Fibroblast of skin of scalp (primary cell): ENCODE data around the gene CDH23.

Experiments used
- DNase-seq: peaks from one replicate; pipeline ENCODE4 v3.0.0-alpha.2; 2013

Gene CDH23

DNA sequence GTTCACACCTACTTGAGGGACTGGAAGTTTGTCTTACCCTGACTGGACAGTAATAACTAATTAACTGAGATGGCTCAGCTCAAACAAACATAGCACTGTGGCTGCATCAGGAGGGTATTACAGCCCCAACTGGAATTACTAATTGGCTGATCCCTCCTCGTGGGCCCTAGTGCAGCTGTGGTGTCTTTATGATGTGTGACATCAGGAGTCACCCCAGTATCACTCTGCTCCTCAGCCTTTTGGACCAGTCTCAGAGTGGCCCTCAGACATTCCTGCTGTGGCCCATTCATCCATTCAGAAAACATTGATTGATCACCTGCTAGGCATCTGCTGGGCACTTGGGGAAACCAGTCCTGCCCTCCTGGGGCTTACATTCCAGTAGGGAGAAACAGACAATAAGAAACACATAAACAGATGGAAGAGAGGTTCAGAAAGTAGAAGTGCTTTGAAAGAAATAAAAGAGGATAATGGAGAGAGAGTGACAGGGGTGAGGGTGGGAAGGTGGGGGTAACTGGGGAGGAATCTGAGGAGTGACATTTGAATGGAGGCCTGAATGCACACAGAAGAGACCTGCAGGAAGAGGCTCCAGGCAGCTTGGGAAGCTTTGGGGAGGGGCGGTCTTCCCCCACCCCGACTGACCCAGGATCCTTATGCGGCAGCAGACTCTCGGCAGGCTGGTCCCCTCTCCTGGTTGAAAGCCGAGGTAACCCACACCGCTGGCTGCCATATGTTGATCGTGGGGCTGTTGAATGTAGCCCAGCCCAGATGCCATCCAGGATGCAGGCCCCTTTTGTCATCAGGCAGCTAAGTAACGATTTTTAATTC, 209.7 kb downstream of the CDH23 start:
- no peak for DNase-seq

DNA sequence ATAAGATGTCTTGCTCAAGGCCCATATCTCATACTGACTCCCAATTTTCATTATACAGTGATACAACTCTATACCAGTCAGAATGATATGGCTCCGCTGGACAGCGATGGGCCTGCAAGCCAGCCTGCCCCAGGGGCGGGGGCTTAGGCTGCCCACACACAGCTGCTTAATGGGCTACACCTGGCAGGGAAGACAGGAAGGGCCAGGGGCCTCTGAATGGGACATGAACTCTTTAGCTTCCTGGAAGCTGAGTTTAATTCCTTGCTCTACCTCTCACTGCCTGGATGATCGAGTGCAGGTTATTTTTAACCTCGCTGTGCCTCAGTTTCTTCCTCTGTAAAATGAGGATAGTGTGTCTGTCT, 210.3 kb downstream of the CDH23 start:
- DNase-seq, result no peak

DNA sequence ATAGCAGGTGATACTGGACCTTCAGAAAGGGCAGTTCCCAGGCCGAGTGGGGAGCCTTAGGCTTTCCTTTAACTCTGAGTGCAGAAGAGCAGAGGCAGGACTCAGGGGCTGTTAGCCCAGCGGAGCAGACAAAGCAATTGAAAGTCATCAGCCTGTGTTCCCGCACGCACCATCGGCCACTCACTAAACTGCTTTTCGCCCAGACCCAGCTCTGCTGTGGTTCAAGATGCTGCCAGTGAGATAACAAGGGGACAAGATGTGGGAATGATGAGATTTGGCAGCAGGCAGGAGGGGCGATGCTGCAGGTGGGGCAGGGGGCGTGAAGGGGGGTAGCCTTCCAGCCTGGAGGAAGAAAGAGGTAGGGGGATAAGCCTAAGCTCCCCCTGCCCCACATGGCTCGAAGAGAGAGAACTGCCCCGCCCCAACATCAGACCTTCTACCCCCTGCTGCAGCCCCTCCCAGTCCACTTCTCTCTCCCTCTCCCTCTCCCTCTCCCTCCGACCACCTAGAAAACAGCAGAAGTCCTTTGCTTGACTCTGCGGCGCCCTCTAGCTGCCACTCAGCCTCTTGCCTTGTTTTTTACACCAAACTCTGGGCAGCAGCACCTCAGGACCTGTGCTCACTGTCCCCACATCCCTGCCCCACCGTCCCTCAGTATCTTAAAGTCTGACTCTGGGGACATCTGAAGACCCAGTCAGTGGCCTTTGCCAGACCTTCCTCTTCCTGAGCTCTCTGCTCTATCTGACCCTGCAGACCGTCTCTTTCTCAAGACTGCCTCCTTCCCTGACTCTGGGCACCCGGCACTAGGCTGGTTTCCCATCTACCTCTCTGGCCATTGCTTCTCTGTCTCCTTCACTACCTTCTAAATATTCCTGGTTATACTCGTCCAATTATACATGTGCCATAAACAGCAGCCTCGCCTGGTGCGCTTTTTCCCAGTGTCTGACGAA, 212.4 kb downstream of the CDH23 start:
- peak; percentile 65 for DNase-seq

DNA sequence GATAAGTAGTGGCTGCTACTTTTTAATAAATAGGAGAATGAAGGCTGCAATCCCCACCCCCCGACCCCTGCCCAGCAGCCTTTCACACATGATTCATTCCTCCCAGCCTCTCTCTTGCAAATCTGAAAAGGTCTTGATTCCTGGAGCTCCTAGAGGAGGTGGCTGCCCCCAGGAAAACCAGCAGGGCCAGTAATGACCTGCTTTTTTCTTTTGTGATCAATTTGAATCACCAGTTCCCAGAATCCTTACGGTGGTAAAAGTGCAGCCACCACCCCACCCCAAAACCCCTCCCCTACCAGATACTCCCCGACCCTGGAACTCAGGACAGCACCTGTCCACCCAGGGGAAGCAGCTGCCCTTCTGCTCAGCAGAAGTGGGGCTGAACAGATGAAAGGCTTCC, 213.9 kb downstream of the CDH23 start:
- no peak for DNase-seq

DNA sequence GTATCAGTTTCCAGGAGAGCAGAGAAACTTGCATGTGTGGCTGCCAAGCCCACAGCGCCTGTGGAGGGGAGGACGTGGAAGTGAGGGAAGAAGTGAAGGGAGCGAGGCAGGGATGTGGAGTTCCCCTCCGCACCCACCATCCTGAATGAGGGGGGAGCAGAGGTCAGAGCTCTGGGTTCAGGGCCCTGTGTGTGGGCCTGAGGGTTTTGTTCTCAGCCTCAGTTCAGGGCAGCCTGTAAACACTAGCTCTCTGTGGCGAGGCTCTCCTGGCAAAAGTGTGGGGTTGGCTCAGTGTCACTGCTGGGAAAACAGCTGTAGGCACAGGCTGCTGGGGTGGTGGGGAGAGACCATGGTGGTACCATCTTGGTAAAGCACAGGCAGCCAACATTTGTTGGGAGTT, 214.4 kb downstream of the CDH23 start:
- no peak for DNase-seq

DNA sequence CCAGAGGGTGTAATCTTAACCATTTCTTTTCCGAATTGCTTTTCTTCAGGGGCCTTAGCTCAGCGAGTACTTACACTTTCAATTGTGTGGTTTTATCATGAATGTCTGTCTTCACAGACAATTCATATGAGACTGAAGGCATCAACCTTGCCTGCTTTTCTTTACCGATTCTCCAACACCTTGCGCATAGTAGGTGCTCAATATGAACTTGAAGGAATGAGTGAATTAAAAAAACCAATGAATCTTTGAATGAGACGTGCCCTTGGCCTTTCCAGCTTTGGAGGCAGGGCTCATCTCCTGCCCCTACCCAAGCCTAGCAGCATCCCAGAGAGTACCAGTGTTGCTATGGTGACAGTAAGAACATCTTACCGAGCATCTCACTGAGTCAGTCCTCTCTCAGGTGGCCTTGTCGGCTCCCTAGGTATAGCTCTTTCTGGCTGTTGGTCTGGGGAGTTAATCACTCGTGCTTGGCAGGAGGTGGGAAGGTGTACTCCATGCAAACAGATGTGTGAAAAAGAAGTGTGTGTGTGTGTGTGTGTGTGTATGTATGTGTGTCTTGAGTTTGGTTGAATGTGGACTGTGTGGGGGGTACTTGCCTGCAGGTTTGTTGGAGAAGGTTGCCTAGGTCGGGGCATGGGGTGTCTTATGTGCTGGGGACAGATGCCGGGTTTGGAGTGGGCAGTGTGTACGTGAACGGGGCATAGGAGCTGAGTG, 215.1 kb downstream of the CDH23 start:
- DNase-seq, result no peak

DNA sequence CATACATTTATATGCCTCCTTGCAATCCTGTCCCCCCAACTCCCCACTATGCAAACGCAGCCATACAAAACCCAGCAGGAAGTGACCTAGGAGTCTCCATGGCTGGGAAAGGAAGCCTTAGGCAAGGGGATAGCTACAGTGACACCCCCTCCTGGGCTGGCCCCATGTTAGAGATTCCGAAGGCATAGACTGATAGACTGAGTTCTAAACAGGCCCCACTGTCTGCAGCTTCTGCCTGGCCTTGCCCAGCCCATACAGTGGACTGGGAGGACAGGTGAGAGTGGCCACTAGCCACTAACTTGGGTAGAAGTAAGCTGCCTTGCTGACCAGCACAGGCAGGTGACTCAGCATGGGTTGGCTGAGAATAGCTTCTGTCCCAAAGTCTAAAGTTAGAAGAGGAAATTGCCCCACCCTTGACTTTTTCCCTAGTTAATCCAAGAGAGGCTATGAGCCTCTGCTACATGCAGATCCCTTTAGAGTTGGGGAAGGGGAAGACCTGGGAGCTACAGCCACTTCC, 216.6 kb downstream of the CDH23 start:
- no peak for DNase-seq

DNA sequence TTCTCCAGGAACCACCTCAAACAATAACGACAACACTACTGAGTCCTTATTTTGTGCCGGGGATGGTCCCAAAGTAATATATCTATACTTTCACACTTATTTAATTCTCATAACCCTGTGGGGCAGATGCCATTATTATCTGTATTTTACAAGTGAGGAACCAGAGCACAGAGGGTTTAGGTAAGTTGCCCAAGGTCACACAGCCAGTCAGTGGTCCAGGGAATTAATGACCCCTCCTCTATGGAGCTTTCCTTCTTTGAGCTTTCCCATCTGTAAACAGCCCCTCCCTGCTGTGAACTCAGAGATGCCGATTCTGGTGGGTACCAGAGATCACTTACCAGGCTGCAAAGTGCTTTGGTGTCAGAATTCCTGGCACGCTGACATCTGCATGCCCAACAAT, 217.2 kb downstream of the CDH23 start:
- DNase-seq, result no peak

DNA sequence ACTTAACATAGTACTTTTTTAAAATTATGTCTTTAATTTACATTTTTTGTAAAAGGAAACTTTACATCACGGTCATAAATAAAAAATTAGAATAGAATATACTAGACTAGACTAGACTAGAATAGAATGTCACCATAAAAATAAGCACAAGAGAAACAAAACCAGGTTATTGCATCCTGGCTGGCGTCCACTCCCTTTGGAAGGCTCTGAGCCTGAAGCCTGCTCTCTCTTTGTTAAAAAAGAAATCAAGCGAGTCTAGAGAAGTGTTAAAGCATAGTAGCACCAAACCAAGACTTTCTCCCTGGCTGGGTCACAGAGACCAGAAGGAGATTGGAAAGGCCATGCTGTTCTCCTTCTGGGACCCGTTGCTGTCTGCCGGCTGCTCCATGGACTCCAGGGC, 218.2 kb downstream of the CDH23 start:
- DNase-seq, result no peak

DNA sequence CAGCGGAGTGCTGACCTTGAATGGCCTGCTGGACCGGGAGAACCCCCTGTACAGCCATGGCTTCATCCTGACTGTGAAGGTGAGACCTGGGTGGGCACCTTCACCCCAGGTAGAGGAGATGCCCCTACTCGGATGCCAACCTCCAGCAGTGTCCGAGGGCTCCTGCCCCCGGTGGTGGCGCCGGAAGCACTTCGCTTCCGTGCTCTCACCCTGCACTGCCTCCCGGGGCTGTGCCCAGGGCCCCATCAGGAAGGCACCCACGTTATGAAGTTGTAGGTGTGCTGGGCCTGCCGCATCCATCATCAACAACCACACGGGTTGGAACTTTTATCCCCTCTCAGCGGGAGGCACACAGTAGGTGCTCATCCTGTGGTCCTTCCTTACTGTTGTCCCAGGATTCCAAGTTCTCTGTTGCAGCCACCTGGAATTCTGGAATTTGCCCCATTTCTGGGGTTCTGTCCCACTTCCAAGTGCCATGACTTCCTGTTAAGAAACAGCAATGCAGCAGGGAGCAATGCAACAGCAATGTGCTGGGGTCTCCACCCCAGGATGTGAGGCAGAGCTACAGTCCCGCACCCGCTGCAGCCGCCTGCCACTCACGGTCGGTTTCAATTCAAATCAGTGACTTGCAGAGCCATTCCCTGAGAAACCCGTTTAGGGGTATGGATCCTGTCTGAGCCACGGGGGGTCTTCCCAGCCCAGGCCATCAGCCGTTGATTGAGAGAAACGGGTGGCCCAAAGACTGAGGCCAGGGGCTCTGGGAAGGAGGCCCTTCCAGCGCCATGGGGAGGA, 219.0 kb downstream of the CDH23 start:
- no peak for DNase-seq

DNA sequence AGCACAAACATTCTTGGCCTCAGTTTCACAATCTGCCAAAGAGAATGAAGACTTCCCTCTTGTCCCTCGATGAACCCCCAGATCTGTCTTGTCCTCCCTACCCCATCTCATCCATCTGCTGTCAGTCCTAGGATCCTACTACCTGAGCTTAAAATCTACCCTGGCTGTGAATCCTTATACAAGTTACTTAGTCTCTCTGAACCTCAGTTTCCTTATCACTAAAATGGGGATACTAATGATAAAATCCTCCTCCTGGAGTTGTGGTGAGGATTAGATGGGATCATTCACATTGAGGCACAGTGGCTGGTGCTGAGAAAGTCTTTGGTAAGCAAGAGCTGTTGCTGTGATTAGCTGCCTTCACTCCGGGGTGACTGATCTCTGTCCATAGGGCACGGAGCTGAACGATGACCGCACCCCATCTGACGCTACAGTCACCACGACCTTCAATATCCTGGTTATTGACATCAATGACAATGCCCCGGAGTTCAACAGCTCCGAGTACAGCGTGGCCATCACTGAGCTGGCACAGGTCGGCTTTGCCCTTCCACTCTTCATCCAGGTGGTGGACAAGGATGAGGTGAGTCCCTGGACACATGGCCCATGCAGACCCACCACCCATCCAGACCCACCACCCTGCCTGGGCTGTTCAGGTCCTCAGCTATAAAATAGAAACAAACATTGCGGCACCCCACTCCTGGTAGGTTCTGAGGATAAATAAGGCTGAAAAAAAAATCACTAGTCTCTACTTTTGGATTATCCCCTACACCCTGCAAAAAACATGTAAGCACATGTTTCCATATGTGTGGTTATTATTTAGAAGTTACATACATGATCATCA, 220.3 kb downstream of the CDH23 start:
- no peak for DNase-seq

DNA sequence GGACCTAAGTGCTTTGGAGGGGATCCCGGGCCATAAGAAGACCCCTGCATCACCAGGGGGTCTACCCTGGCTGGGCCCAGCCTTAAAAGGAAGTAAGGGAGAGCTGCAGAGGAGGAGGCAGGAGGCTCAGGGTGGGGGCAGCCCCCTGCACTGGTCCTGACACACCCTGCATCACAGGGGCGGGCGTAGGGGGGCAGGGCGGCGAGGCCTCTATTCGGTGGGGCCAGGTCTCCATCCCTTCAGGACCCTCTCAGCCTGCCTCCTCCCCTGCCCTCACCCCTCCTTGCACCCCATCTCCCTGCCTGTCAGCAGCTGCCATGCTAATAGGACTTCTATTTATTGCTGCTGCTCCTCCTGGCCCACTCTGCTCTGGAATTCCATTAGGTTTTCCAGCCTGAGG, 221.5 kb downstream of the CDH23 start:
- DNase-seq, result no peak

DNA sequence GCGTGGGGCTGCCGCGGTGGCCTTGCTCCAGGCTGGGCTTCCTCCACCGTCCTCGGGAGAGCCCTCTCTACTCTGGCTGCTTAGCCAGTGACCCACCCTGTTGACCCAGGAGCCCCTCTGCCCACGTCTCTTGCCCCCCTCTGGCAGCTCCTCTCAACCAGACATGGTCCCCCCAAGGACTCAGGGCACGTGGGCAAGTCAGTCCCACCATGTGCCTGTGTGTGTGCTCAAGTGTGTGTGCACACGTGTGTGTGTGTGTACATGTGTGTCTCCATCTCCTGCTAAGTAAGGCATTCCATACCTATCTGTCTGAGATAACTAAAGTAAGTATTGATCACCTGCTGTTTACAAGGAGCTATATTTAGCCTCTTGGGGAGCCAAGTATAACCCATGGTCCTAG, 221.9 kb downstream of the CDH23 start:
- no peak for DNase-seq

DNA sequence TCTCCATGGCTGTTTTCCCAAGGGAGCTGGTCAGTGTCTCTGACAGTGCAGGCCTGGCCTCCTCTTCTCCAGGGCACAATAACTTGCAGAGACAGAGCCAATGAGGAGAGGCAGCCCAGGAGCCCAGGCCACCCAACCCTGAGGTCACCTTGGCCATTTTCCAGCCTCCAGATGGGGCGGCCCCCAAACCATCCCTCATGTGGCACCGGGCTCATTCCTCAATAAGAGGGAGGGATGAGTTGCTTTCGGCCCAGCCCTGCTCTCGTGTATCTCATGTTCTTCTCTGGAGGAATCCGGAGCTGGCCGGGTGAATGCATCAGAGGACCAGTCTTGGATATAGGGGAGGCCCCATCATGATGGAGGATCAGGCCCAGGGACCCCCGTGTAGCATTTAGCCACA, 223.9 kb downstream of the CDH23 start:
- DNase-seq, result no peak

DNA sequence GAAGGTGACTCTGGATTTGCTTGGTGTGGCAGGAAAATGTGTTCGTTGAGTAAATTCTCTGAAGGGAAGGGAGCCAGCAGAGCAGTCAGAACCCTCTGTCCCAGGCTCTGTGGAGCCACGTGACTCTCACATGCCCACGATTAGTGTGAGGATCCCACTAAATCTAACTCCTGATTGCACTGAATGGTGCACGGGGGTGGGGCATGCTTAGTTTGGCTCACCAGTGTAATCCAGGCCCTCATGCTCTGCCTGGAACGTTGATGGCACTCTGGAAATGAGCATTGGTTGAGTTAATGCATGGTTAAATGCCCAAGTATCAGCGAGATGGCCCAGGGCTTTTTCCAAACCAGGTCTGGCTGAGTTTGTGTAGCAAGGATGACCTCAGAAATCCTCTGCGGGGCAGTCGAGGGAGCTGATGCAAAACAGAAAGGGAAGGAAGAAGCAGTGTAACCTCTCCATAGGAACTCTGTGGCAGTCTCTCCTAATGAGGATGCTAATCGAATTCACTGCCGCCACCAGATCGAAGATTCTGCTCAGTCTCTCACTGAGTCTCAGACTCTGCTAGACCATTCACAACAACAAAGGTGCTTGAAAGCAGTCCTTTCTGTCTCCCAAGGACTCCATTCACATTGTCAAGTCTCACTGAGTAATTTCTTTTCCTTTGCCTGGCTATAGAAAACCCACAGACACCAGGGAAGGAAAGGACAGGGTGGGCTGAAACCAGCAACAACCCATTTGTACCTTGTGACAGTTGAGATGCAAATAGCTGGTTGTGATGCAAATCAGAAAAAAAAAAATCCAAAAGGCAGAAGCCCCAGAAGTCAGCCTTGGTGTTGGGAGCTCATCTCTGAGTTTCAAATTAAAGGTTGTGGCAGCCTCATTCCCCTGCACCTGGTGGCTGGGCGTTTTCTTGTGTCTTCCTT, 224.8 kb downstream of the CDH23 start:
- no peak for DNase-seq

DNA sequence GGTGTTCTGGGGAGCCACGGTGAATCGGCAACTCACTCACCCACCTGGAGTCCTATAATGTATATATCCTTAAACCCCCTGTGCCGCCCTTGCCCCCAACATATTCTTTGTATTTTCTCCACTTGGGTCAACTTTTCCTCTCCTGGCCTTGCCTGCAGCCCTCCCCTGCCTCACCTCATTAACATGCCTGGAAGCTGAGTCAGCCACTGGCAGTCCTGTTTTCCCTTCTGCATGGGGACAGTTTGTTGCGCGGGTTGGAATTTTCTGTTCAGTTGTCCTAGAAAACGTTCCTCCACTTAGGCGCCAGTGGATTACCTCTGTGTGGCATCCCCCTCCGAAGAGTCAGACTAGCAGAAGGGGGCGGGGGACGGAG, 225.4 kb downstream of the CDH23 start:
- DNase-seq, result peak; percentile 59

DNA sequence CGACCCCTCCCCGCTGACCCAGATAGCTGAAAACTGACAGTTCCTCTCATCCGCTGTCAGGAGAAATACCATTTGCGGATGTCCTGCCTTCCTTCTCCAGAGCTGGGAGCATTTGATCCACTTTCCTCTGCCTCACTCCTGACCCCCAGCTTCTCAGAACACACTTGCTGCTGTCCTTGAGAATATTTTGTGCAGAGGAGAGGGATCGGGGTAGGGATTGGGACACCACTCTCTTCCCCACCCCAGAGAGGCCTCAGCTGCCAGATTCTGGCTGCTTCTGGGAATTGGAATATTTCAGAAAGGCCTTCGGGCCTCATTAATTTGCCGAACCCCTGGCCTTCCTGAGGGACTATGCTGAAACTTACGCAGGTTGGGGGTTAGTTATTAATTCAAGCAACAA, 225.9 kb downstream of the CDH23 start:
- no peak for DNase-seq

DNA sequence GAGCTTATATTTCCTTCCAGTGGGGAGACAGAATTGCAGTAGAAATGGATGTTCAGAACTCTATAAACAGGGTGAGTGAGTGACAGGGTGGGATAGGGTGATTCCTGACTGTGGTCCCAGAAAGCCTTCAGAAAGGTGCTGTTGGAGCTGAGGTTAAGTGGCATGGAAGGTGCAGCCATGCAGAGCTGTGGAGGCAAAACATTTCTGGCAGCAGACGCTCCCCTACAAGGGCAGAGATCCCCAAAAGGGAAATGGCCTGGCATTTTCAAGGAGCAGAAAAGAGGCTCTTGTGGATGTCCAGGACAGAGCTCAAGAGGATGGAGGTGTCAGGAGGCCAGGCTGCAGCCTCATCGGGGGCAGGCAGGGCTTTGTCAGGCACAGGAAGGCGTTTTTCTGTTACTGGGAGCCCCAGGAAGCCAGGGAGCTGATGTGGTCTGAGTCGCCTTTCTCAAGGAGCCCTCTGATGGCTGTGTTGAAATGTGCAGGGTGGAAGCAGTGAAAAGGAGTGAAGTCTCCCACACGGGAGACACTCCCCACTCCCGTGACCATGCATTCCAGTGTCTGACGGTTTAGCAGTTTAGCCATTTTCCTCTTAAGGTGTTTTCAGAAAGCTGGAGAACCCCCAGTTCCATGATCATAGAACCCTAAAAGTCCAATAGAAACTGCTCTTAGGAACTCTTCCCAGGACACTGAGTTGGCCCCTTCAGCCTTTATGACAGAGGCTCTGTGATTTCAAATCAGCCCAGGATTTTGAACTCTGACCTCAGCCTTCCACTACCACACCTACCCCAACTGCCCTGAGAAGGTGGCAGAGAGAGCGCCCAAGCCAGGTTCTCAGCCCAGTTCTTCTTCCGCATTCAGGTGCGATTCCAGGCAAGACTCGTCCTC, 226.6 kb downstream of the CDH23 start:
- DNase-seq, result peak; percentile 29

DNA sequence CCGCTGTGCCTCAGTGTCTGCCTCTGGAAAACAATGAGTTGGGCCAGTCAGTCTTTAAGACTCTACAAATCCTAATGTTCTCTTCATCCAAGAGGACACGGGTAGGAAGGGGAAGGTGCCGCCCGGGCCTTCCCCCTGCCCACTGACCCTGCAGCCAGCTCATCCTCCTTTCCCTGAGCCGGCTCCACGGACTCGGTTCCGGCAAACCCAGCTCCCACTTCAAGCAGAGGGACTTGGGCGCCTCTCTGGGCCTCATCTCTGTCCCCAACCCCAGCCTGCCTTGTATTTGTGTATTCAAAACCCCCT, 227.2 kb downstream of the CDH23 start:
- no peak for DNase-seq
